GM12874 (cell line): ENCODE measurements around the gene CNFN.
A peak's percentile ranks its signal among the peaks of the same experiment; 100 is the strongest.

Experiments
- CTCF ChIP-seq: IDR thresholded peaks from 2 replicates; pipeline ENCODE4 v1.5.1; 2011; ENCODE audit warnings: low read depth, mild to moderate bottlenecking, control low read depth, low read length, moderate library complexity; ENCODE audit not compliant: insufficient read depth

Gene CNFN, protein sequence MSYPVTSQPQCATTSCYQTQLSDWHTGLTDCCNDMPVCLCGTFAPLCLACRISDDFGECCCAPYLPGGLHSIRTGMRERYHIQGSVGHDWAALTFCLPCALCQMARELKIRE

GRCh38 chr19:42389899-42390298 lies at the start of gene CNFN:
CNFN (minus strand) TSS chr19:42390297; CDS start chr19:42389037, 1,260 bp downstream.
- no peak for TF ChIP-seq CTCF

GRCh38 chr19:42436006-42436405 lies 45.9 kb upstream of the CNFN start:
- TF ChIP-seq CTCF, result no peak

GRCh38 chr19:42435316-42435715 lies 45.2 kb upstream of the CNFN start:
- no peak for TF ChIP-seq CTCF

DNA sequence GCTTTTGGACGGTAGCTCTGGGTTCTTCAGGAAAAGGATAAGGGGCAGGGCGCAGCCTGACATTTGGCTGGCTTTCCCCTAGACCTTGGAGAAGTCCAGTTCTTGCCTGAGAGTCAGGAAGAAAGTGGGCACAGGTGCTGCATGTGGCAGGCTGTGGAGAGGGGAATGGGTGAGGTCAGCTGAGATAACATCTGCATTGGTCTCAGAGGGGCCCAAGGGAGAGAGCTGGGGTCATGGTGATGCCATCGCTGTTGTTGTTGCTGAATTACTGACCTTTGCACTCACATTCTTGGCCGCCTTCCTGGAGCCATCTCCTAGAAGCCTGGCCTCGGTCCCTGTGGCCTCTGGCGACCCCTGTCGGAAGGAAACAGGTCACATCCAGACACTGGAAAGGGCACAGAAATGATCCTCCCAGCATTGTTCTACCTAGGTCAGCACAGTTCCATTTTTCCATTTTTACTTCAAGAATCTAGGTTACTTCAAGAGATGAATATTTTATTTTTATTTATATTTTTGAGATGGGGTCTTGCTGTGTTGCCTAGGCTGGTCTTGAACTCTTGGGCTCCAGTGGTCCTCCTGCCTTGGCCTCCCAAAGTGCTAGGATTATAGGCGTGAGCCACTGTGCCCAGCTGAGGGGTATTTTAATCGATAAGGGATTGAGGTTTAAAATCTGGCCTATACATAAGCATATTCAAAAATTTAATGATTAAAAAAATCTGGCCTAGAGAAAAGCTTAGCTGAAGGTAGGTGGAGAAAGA lies 43.6 kb upstream of the CNFN start:
- TF ChIP-seq CTCF, result peak; percentile 87

DNA sequence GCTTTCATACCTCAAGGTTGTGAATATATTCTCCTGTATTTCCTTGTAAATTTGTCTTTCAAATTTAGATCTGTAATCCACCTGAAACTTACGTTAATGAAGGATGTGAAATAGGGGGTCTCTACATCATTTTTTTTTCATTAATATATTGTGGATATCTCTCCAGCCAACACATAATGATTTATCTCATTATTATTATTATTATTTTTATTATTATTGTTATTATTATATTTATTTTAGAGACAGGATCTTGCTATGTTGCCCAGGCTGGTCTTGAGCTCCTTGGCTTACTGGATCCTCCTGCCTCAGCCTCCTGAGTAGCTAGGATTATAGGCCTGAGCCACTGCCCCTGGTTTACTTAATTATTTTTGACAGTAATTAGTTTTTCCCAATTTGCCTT lies 41.4 kb upstream of the CNFN start:
- TF ChIP-seq CTCF, result no peak

GRCh38 chr19:42428676-42429075 lies 38.6 kb upstream of the CNFN start:
- no peak for TF ChIP-seq CTCF

DNA sequence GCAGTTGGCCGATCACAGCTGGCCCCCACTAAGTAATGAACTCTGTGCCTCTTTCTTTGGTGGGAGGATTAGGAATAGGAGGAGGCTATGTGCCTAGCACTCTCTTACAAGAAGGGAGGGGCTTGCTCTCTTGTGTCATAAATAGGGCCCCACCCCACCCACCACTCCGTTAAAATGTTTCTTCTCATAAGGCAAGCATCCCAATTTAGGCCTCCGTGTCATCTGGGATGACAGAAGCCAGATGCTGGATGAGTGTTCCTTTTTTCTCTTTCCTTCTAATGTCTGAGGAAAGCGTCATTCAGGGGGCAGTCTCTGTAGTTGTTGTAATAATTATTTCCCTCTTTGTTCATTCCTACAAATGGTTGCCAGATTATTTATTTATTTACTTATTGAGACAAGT lies 37.2 kb upstream of the CNFN start, which contains the start of gene LIPE:
TSS of gene LIPE (minus strand) at position 76 of the 400 bp plus-strand sequence. CDS start 239 bp downstream, outside the sequence.
- TF ChIP-seq CTCF, result no peak
